H1 (cell line): Measurements from ENCODE around the gene JAKMIP1.
A peak's percentile ranks its signal among the peaks of the same experiment; 100 is the strongest.

Source experiments
- E2F6 ChIP-seq: IDR thresholded peaks from 2 replicates; pipeline ENCODE4 v1.6.1; 2012; ENCODE audit warnings: inconsistent platforms
- EZH2 ChIP-seq: fragments of 200-600 bp; sonication (generic); IDR thresholded peaks from 2 replicates; pipeline ENCODE4 v1.7.1; 2012; ENCODE audit warnings: low read depth, mild to moderate bottlenecking, moderate library complexity, low read length, inconsistent platforms; ENCODE audit not compliant: severe bottlenecking
- HDAC2 ChIP-seq, 2 experiments: fragments of 300-600 bp in 1 of 2; sonication (generic) in 1 of 2; IDR thresholded peaks; 2 replicates each; pipeline ENCODE4 v1.6.1; 2011 to 2012; ENCODE audit warnings: low read depth in 2 of 2, low read length in 2 of 2, mild to moderate bottlenecking in 2 of 2, moderate library complexity in 2 of 2, borderline replicate concordance in 1 of 2, inconsistent platforms in 1 of 2
- POLR2A ChIP-seq, 2 experiments: IDR thresholded peaks; 1 replicate in 1 of 2; 2 replicates in 1 of 2; pipeline ENCODE4 v1.6.1; 2011; ENCODE audit warnings: low read depth in 2 of 2, low read length in 2 of 2, mild to moderate bottlenecking in 2 of 2; ENCODE audit errors: control extremely low read depth in 1 of 2
- POU5F1 ChIP-seq: IDR thresholded peaks from 2 replicates; pipeline ENCODE4 v1.6.1; 2011; ENCODE audit warnings: low read depth, mild to moderate bottlenecking, low read length, moderate library complexity
- RBBP5 ChIP-seq: IDR thresholded peaks from 2 replicates; pipeline ENCODE4 v1.7.1; 2012; ENCODE audit warnings: low read depth, mild to moderate bottlenecking, inconsistent platforms, low read length, moderate library complexity, borderline replicate concordance
- SIX5 ChIP-seq: IDR thresholded peaks from 2 replicates; pipeline ENCODE4 v1.6.1; 2011; ENCODE audit warnings: mild to moderate bottlenecking, low read depth, low read length
- TF ChIP-seq, protein P1 (sequence below), 3 experiments: IDR thresholded peaks; 1 replicate in 2 of 3; 2 replicates in 1 of 3; pipeline versions ENCODE4 v1.5.1 to v1.6.1; 2011; ENCODE audit warnings: low read length in 3 of 3, mild to moderate bottlenecking in 3 of 3, inconsistent platforms in 2 of 3, low read depth in 1 of 3, moderate library complexity in 1 of 3; ENCODE audit not compliant: insufficient read depth in 1 of 3; ENCODE audit errors: control extremely low read depth in 1 of 3

GRCh38 chr4:6087669-6088341 lies 112.5 kb downstream of the JAKMIP1 start:
- TF ChIP-seq RBBP5 (no peak), EZH2 (no peak), E2F6 (no peak), POU5F1 (no peak), POLR2A (IDR thresholded peaks at IDR 0.05; ENCODE audit: control extremely low read depth in 1 of 2, low read depth in 2 of 2, low read length in 2 of 2) (no peak), SIX5 (no peak), HDAC2 (IDR thresholded peaks at IDR 0.05; ENCODE audit: borderline replicate concordance in 1 of 2, low read depth in 2 of 2, low read length in 2 of 2) (no peak)
- TF ChIP-seq, protein P1, sequence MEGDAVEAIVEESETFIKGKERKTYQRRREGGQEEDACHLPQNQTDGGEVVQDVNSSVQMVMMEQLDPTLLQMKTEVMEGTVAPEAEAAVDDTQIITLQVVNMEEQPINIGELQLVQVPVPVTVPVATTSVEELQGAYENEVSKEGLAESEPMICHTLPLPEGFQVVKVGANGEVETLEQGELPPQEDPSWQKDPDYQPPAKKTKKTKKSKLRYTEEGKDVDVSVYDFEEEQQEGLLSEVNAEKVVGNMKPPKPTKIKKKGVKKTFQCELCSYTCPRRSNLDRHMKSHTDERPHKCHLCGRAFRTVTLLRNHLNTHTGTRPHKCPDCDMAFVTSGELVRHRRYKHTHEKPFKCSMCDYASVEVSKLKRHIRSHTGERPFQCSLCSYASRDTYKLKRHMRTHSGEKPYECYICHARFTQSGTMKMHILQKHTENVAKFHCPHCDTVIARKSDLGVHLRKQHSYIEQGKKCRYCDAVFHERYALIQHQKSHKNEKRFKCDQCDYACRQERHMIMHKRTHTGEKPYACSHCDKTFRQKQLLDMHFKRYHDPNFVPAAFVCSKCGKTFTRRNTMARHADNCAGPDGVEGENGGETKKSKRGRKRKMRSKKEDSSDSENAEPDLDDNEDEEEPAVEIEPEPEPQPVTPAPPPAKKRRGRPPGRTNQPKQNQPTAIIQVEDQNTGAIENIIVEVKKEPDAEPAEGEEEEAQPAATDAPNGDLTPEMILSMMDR (IDR thresholded peaks at IDR 0.05; ENCODE audit: control extremely low read depth in 1 of 3, insufficient read depth in 1 of 3, low read depth in 1 of 3, low read length in 3 of 3) = peak; percentile 86 to 88 (median 88)
